GM21528 (cell line): ENCODE results near the gene NOXO1.
"Not testable (repeated sequence)": the region's sequence is repeated elsewhere in the genome, so short reads cannot be mapped to it uniquely, and the experiment has no call there.

Source experiments
- ATAC-seq: cut with Tn5 transposase; IDR thresholded peaks from one replicate; pipeline ENCODE4 v1.9.1; 2021; ENCODE audit warnings: mild to moderate bottlenecking, moderate library complexity; ENCODE audit not compliant: unreplicated experiment, low FRiP score

NOXO1 gene

DNA sequence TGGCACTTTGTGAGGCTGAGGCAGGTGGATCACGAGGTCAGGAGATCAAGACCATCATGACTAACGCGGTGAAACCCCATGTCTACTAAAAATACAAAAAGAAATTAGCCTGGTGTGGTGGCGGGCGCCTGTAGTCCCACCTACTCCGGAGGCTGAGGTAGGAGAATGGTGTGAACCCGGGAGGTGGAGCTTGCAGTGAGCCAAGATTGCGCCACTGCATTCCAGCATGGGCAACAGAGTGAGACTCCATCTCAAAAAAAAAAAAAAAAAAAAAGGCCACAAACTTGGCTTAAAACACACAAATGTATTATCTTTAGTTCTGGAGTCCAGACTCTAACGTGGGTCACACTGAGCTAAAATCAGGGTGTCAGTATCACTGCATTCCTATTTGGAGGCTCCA, 30.5 kb upstream of the NOXO1 start:
- ATAC-seq = not testable (repeated sequence)

DNA sequence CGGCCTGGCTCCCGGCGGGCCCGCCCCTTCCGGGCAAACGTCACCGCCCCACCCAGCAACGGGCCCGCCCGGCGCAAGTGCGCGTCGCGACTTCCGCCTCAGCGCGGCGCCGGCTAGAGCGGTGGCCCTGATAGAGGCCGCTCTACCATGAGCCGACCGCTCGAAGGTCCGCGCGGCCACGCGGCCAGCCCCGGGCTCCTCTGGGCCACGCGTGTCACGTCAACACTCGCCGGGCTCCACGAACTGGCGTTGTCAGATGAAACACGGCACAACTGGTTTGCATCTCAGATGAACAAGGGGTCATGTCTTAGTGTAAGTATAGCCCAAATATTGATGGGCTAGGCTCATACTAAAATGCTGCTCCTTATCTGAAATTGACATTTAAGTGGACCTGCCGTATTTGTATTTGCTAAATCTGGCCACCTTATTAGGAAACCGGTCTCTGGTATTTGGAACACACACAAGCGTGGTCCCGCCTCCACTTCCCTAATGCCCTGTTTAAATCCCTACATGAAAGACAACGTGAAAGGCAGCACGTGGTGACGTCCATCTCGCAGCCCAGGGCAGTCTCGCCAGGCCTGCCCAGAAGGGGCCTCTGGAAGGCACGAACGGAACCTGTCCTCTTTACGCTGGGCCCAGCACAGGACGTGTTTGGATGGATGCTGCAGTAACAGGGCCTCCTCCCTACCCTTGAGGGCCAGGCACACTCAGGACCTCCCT, 28.7 kb upstream of the NOXO1 start, which contains the start of gene ZNF598:
Gene ZNF598 (minus strand): TSS at position 31 of the 720 bp plus-strand sequence.
- no peak for ATAC-seq

DNA sequence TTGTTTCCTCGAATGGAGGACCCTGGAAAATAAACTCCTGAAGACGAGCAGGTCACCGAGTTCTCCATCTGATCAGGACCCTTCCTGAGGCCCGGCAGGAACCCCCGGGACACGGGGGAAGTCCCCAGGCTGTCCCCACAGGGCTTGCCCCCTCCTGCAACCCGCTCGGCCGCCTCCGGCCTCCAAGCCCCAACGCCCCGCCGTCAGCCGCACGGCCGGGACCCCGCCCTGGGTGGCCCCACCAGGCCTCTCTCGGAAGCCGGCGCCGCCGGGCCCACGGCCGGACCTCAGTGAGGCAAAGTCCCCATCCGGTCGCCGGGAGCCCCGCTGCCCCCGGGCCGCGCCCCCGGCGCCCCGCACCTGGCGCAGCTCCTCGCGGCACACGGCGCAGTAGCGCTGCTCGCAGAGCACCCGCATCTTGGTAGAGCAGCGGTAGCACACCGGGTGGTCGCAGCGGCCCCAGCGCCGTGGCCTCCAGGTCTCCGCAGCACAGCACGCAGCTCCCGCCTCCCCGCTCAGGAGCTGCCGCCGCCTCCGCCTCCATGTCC, 28.0 kb upstream of the NOXO1 start:
- no peak for ATAC-seq

DNA sequence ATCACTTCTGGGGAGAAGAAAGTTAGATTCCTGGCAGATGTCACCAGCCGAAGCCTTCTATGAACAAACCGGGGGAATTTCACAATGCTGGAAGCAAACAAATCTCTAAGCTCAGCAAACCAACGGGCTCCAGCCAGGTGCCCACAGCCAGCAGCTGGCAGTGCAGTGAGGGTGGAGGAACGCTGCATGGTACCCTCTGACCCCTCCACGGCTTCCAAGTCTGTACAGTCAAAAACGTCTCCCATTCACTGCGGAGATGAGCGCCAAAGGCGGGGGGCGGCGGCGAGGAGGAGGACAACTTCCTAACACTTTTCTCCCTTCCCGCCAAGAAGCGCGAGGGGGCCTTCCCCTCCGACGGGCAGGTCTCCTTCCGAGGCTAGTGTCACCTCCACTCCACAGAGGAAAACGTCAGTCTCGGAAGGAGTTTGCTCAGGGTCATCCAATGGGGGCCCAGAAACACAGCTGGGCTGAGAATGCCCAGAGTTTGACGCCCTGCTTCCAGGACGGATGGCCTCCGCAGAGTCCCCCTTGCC, 27.4 kb upstream of the NOXO1 start:
- ATAC-seq = no peak

DNA sequence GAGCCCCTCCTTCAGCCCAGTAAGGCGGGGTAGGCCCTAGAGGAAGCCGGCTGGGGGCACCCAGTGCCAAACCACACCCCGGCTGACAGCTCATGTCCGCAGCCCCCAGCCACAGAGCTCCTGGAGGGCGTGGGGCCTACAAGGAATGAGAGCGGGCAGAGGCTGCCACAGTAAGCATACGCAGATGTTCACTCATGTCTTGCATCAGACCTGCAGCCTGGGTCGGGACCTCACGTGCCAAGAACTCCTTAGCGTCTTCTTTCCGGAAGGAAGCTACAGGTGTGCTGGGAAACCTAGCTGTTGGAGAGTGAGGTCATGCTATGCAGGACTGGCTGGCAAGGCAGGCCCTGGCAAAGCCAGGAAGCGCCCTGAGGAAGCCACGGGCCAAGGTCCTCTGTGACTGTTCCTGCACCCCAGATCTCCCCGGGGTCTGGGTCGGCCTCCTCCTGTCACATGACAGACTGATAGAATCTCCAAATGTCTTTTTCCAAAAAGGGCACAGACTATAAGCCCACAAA, 26.8 kb upstream of the NOXO1 start:
- no peak for ATAC-seq

DNA sequence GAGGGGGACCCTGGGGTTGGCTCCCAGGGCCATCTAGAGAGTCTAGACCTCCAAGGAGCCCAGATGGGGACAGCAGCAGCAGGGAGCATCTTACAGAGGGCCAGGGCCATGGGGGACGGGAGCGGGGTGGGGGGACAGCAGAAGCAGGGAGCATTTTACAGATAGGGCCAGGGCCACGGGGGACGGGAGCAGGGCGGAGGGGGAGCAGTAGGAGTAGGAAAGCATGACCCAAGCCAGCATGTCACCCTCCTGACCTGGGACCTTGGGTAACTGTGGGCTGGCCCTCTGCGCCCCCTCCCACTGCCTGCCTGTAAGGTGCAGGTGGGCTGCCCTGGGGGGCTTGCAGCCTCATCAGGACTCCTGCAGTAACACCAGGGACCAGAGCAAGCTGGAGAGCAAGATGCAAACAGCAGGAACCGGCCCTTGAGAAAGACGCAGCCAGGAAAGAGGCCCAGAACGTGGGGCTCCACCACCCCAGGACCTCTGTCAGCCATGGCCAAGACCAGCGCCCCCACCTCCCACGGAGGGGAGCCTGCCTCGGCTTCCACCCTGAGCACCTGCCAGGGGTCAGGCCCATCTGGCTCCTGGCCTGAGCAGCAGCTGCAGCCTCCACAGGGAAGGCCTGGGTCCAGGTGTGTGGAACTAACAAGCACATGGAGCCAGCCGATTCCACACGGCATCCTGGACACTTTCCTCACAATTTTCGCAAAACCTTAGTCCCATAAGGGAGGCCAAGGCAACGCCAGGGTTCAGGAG, 26.0 kb upstream of the NOXO1 start:
- ATAC-seq = no peak

DNA sequence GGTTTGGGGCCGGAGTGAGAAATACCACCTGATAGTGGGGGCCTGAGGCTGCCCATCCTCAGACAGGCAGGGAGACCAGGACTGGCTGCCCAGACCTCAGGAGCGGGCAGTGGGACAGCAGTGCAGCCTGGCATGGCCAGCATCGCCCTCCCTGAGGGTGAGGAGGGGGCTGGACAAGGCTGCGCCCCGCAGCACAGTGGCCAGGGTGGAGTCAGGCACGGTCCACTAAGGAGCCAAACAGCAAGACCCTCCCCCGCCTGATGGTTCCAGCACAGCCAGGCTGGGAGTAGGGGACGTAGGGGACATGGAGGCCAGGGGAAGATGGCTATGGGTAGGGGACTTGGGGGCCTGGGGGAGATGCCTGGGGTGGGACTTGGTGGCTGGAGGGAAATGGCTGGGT, 25.0 kb upstream of the NOXO1 start:
- no peak for ATAC-seq

DNA sequence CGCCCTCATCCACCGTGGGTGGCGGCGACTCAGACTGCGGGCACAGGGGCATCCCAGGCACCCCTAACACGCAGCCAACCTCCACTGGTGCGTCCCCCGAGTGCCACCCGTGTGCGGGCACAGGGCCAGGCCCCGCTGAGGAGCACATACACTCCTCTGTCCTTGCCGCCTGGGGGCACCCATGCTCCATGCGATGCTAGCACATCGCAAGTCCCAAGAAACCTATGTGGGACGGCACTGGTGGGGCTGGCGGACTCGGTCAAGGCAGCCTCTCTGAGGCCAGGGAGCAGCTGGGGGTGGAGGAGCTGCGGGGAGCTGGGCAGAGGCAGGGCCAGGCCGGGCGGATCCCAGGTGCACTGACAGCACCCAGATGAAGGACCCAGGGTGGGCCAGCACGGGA, 24.4 kb upstream of the NOXO1 start:
- ATAC-seq = no peak

DNA sequence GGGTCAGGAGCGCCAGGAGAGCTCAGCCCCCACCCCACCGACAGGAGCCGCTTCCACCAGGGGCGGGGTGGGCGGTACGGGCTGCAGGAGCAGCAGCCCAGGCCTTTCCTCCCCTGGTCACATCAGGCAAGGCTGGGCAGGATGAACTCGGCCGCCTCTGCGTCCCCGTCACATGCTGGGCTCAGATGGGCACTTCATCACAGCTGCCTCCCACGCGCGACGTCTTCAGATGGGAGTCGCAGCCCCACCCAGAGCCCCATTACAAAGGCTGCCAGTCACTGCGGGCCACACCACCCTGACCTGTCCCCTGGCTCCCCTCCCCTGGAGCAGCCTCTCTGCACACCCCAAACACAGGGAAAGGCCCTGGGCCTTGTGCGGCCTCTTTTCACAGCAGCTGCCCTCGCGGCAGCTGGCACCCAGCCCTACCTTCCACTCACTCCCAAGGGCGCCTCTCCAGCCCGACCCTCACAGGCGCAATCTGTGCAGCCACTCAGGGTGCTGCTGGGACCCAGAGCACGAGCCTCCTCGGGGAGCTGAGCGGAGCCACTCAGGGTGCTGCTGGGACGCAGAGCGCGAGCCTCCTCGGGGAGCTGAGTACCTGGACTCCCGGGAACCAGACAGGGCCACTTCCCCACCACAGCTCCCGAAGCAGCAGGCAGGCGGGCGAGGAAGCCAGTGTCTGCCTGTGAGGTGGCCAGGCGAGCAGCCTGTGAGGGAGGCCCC, 23.7 kb upstream of the NOXO1 start:
- ATAC-seq = no peak

DNA sequence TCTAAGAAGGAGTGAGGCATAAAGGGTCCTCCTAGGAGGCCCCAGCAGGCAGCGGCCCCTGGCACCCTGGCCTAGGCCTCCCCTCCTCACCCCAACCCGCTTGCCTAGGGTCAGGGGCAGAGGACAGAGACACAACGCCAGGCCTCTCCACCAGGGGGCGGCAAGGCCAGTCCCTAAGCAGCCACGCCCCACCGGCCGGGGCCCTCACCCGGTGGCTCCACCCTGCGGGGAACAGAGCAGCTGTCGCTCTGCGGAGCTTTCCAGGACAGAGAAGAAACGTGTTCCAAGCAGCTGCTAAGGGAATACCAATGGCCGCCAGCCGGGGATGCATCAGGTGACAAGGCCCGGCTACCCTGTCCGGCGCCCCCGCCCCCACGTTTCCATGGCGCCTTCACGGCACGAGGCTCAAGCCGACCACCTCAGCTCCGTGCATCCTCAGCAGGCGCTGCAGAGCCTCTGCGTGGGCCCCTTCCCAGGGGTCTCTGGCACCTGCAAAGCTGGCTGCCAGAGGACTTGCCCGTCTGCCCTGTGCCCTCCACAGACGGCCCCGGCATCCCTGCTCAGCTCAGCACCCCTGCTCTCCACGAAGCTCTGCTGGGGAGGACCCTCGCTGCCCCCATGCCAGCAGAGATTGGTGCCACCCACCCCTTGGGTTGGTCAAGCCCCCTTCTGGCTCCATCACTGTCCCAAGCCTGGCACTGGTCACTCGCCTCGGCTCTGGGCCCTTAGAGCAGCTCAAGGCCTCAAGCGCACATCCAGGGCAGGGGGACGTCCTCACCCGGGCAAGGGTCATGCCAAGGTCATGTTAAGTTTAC, 22.8 kb upstream of the NOXO1 start:
- no peak for ATAC-seq

DNA sequence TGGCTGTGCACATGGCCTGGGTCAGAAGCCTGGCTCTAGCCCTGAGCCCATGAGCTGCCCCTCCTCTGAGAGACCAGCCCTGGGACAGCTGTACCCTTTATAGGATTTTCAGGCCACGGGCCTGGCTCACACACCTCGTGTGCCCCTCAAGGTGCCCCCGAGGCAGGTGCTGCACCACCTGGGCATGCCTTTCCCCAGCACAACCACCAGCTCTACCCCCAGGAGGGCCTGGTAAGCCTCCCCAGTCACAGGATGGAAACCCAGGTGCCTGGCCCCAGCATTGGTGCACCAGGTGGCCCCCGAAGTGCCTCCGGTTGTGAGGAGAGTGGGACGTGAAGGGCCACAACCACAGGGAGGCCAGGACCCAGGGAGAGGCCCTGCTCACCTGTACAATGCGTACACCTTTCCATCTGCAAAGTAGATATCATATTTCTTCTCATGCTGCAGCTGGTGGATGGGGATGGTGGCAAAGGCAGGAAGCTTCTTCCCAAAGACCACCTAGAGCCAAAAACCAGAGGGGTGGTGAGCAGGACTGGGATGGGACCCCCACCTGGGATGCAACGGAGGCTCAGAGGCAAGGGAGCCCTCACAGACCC, 22.1 kb upstream of the NOXO1 start:
- ATAC-seq = no peak

DNA sequence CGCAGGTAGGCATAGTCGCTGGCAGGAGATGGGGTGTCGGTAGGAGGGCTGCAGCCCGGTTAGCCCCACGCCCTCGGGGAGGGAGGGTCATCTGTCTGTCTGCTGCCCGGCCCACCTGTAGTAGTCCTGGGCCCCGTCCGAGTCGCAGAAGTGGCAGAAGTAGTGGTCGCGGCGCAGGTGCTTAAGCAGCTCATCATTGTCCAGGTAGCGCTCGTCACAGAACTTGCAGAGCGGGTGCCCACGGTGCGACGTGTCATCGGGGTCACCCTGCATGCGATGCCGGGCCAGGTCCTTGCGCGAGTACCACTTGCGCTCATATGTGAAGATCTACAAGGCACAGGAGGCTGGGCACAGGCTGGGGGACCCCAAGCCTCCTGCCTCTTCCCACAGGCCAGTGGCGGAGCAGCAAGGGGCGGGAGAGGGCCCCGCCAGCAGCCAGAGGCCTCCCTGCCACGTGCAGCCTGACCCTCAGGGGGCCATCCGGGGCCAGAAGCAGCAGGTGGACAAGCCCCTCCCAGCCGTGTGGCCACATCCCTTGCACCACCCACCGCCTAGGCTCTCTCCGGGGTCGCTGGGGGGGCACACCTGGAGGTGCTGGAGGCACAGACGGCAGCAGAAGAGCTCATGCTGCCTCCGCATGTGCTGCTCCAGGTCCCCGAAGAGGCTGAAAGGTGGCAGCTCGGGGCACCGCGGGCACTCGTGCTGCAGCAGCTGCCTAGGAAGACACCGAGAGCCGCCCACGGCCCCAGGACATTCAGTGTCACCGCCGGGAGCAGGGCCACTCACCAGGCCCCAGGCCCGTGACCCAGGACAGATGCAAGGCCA, 21.3 kb upstream of the NOXO1 start:
- ATAC-seq = no peak

DNA sequence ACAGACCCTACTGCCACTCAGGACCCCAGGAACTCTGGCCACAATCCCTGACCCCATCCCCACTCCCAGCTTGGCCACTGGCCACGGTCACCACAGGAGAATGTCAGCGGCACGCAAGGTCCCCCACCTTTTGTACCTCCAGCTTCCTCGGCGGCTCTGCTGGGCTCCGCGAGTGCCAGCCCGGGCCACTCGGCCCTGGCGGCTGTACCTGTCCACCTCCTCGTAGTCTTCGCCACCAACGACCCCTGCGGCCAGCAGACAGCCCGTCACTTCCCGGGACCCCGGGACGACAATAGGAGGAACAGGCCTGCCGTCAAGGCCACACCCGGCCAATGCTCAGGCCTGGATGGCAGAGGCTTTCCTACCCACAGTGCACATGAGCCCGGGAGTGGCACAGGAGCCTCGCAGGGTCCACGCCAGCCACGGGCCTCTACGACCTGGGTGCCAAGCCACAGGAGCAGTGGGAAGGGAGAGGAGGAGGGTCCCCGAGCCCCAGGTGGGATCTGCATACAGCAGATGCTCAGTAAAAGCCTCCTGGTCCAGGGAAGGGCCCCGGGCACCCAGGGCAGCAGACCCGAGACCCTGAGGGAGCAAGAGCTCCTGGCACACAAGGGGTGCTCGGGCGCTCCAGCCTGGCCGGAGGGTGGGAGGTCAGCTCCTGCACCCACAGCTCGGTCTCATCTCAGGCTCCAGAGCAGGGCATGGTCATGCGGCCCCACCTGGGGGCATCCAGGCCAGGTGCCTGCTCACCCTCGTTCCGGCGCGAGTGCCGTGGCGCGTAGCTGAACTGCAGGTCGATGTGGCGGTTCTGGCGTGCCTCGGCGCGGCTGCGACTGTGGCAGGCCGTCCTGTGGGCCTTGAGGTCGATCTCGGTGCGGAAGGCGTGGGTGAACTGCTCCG, 20.4 kb upstream of the NOXO1 start:
- ATAC-seq = no peak

DNA sequence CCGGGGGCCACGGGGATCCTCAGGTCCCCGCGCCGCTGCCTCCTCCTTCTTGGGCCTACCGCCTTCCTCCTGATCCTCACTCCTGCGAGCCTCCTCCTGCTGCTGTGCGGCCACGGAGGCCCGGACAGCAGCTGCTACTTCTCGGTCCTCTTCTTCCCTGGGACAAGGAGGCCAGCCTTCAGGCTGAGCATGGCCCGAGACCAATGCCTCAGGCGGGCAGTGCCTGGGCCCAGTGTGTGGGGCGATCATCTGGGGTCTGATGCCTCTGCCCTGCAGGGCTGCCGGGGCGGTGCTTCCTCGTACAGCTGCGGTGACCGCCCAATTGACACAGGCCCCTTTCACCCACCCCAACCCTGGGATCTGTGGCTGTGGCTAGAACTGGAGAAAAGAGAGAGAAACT, 19.8 kb upstream of the NOXO1 start:
- no peak for ATAC-seq

DNA sequence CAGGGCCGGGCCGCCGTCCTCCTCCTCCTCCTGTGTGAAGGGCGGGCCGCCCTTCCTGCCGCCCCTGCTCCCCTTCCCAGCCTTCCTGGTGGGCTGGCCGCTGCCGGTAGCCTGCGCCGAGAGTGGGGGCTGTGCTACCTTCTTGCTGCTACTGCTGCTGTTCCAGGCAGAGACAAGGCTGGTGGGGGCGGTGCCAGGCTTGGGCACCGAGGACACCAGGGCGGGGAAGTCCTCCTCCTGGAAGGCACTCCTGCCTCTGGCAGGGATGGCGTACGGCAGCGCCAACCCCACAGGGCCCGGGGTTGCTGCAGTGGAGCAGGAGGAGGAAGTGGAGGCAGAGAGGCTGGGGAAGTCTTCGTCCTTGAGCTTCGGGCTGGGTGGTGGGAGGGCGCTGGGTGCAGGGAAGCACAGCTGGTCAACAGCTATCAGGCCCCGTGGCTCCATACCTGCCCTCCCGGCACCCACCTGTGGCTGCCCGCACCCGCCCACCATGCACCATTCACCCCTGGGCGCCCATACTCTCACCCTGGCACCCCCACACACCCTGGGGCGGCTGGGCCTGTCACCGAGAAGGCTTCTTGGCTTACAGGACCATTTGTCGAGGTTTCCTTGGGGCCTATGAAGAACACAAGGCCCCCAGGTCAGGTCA, 18.7 kb upstream of the NOXO1 start:
- ATAC-seq = no peak

DNA sequence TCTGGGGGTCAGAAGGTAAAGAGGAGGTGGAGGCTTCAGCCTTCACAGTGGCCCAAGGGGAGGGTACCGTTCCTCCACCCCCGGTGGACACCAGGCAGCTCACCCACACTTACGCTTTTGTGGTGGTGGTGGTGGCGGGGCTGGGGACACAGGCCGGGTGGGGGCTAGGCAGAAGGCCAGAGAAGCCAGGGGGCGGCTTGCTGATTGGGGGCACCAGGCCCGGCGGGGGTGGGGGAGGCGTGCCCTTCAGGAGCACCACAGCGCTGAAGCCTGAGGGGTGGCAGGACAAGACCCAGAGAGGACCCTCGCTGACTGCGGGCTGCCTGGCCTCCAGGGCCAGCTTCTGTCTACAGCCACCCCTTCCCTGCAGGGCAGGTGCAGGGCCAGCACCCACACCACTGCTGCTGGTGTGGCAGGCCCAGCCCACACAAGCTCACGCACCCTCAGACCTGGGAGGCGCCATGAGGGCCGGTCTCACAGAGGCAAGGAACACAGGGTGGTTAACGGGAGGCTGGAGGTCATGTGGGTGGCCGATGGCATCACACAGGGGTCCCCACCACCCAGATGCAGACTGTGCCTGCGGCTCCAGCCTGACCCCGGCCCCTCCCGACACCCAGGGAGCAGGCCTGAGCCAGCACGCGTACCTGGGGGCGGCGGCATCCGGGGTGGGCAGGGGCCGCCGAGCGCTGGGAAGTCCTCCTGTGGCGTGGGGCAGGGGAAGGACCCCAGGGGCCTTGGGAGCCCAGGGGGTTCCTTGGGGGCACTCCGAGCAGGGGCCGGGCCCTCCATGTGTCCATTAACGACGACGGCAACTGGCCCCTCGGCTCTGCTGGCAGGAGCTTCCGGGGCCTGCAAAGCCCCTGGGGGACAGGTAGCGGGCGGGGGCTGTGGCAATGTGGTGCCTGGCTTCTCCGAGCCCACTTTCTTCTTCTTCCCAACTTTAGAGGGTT, 17.9 kb upstream of the NOXO1 start:
- ATAC-seq = no peak
